Measurements from ENCODE around the gene SCYL3. TPM values are rescaled to one million over a fixed set of nuclear protein-coding genes. Genes with fewer than 3 reads are reported as not detected.

The SCYL3 gene
- total and polyA plus RNA-seq, 2 of the 13 experiments (the other 11 are each of a cell fraction or from before 2014, with no cell fraction given), result 3.3 to 4.9 TPM

DNA sequence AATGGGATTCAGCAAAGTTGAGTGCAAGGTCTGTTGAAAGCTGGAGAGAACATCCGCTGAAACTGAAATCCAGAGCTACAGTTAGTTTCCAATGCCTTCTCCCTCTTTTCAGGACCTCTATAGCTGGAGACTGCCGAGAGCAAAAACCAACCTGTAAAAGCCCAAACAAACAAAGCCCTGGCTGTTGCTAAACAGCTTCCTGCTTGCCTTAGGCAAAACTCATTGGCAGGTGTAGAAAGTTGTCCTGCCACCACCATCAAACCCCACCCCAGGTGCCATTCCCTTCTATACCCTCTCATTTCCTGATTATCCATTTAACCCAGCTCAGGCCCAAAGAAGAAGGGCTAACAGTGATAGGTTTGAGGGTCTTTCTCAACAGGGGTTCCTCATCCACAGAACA, 24.7 kb downstream of the SCYL3 start (continued):
- TF ChIP-seq, protein P1, sequence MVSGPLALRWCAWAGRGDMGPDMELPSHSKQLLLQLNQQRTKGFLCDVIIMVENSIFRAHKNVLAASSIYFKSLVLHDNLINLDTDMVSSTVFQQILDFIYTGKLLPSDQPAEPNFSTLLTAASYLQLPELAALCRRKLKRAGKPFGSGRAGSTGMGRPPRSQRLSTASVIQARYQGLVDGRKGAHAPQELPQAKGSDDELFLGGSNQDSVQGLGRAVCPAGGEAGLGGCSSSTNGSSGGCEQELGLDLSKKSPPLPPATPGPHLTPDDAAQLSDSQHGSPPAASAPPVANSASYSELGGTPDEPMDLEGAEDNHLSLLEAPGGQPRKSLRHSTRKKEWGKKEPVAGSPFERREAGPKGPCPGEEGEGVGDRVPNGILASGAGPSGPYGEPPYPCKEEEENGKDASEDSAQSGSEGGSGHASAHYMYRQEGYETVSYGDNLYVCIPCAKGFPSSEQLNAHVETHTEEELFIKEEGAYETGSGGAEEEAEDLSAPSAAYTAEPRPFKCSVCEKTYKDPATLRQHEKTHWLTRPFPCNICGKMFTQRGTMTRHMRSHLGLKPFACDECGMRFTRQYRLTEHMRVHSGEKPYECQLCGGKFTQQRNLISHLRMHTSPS (CRISPR knock-in tag; IDR thresholded peaks at IDR 0.05; ENCODE audit: low read depth), result no peak
- TF ChIP-seq ZNF451 (CRISPR knock-in tag; IDR thresholded peaks at IDR 0.05), result no peak
- TF ChIP-seq BORCS8-MEF2B (CRISPR knock-in tag; IDR thresholded peaks at IDR 0.05), result no peak
- TF ChIP-seq WIZ (CRISPR knock-in tag; IDR thresholded peaks at IDR 0.05), result no peak
- TF ChIP-seq, protein P2, sequence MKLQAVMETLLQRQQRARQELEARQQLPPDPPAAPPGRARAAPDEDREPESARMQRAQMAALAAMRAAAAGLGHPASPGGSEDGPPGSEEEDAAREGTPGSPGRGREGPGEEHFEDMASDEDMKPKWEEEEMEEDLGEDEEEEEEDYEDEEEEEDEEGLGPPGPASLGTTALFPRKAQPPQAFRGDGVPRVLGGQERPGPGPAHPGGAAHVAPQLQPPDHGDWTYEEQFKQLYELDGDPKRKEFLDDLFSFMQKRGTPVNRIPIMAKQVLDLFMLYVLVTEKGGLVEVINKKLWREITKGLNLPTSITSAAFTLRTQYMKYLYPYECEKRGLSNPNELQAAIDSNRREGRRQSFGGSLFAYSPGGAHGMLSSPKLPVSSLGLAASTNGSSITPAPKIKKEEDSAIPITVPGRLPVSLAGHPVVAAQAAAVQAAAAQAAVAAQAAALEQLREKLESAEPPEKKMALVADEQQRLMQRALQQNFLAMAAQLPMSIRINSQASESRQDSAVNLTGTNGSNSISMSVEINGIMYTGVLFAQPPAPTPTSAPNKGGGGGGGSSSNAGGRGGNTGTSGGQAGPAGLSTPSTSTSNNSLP (IDR thresholded peaks at IDR 0.05; ENCODE audit: low read depth, low read length), result no peak

DNA sequence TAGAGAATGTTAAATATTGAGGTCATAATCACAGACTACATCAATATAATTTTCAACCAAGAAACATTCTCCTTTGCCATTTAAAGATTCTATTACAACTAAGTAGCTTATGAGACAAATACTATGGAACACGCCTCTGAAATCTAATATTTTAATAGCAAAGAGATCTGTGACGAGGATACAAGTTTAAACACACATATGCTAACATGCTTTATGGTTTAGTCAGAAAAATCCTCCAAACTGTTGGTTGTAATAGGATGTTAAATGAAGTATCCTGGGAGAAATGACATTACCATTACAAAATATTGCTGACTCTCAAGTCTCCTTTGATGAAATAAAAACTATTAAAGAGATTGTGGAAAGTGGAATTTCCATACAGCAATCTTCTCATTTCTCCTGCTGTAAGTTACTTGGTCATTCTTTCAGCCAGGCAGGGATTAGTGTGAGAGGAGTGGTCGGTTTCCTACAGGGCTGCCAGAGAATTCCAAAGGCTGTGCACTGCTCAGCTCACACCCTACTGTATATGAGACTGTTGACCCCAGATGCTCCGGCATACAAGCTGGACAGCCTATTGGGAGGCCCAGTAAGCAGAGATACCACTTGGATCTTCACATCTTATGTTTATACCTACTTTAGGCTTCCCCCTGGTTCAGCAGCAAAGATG, 26.6 kb downstream of the SCYL3 start:
- no TSS peak for BruUV-seq (replicated peaks)
- over 99% methylated on average over 4 of the region's 4 CpGs for WGBS (ENCODE audit: low lambda C conversion rate)
- Histone ChIP-seq H2AFZ (ENCODE audit: low read length) (no peak overlapping the region), H3K4me2 (ENCODE audit: low read depth, low read length) (no peak overlapping the region), H3K4me1 (ENCODE audit: insufficient read depth, low read length) (no peaks in the 10 kb centered on the region), H3K27me3 (ENCODE audit: control insufficient read depth in 1 of 2, insufficient read depth in 2 of 2, low read length in 2 of 2) (no peaks in the 10 kb centered on the region), H3K9me3 (ENCODE audit: low read length) (peaks cover under 1% of the 10 kb centered on the region; the same call in 1 of the 2 replicates), H3K9ac (ENCODE audit: insufficient read depth, low read depth, low read length) (no peak overlapping the region), H3K36me3 (replicated peaks in 1 of 2; ENCODE audit: control insufficient read depth in 1 of 2, insufficient read depth in 2 of 2, low read length in 2 of 2) (peaks cover 13 to 73% of the 10 kb centered on the region in 2 experiments), H3K27ac (ENCODE audit: extremely low read length, insufficient read depth, low read length) (no peak overlapping the region), H3K79me2 (ENCODE audit: insufficient read depth, low read length) (no peaks in the 10 kb centered on the region), H4K20me1 (ENCODE audit: insufficient read depth, low read length) (no peaks in the 10 kb centered on the region), H3K4me3 (replicated peaks in 1 of 3; ENCODE audit: insufficient read depth in 1 of 3, low read depth in 2 of 3, low read length in 3 of 3) (no peak overlapping the region)
- FAIRE-seq (no peak), DNase-seq (ENCODE audit: low spot score) (no peak), ATAC-seq (no peak)
- CTCF ChIA-PET (ENCODE audit: low intra/inter-chr PET ratio, low total read pairs), result no interaction called here
- POLR2A ChIA-PET, result no interaction called here
- intact Hi-C loops (cut with micrococcal nuclease; ENCODE audit: unreplicated experiment), result no loop called here
- in situ Hi-C loops (cut with HindIII; ENCODE audit: extremely low pct_ligation_motif_present, low pct_unique_long_range_greater_than_20kb), result no loop called here
- TF ChIP-seq HDAC2 (CRISPR knock-in tag; IDR thresholded peaks at IDR 0.05) (no peak), ZNF44 (CRISPR knock-in tag; IDR thresholded peaks at IDR 0.05) (no peak), ZNF225 (CRISPR knock-in tag; IDR thresholded peaks at IDR 0.05) (no peak), ZNF788 (CRISPR knock-in tag; IDR thresholded peaks at IDR 0.05; ENCODE audit: borderline replicate concordance) (no peak), ARID2 (CRISPR knock-in tag; IDR thresholded peaks at IDR 0.05; ENCODE audit: borderline replicate concordance) (no peak)
- TF ChIP-seq, protein P3, sequence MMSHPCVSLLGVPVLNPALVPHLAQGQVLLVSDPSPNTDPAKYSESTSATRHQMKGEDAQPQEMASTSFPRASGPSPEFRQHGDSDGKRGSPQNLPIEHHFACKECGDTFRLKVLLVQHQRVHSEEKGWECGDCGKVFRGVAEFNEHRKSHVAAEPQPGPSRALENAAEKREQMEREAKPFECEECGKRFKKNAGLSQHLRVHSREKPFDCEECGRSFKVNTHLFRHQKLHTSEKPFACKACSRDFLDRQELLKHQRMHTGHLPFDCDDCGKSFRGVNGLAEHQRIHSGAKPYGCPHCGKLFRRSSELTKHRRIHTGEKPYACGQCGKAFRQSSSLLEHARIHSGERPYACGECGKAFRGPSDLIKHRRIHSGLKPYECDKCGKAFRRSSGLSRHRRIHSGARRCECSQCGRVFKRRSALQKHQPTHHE (CRISPR knock-in tag; IDR thresholded peaks at IDR 0.05; ENCODE audit: borderline replicate concordance), result no peak
- TF ChIP-seq, protein P4, sequence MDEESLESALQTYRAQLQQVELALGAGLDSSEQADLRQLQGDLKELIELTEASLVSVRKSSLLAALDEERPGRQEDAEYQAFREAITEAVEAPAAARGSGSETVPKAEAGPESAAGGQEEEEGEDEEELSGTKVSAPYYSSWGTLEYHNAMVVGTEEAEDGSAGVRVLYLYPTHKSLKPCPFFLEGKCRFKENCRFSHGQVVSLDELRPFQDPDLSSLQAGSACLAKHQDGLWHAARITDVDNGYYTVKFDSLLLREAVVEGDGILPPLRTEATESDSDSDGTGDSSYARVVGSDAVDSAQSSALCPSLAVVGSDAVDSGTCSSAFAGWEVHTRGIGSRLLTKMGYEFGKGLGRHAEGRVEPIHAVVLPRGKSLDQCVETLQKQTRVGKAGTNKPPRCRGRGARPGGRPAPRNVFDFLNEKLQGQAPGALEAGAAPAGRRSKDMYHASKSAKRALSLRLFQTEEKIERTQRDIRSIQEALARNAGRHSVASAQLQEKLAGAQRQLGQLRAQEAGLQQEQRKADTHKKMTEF (CRISPR knock-in tag; IDR thresholded peaks at IDR 0.05), result no peak
- TF ChIP-seq, protein P5, sequence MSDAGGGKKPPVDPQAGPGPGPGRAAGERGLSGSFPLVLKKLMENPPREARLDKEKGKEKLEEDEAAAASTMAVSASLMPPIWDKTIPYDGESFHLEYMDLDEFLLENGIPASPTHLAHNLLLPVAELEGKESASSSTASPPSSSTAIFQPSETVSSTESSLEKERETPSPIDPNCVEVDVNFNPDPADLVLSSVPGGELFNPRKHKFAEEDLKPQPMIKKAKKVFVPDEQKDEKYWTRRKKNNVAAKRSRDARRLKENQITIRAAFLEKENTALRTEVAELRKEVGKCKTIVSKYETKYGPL (CRISPR knock-in tag; IDR thresholded peaks at IDR 0.05), result no peak

Measured in HepG2 (cell line).